Stimulated activated CD4-positive, alpha-beta T cell treated with anti-CD3 and anti-CD28 coated beads, Interleukin-15, amount 100 ng/mL, for 24 hours (primary cell): ENCODE data around the gene DISP3.

Source experiments
- DNase-seq: peaks from one replicate; pipeline ENCODE4 v3.0.0-alpha.2; 2020

Gene DISP3

GRCh38 chr1:11516961-11517635 lies 38.1 kb downstream of the DISP3 start:
- no peak for DNase-seq

DNA sequence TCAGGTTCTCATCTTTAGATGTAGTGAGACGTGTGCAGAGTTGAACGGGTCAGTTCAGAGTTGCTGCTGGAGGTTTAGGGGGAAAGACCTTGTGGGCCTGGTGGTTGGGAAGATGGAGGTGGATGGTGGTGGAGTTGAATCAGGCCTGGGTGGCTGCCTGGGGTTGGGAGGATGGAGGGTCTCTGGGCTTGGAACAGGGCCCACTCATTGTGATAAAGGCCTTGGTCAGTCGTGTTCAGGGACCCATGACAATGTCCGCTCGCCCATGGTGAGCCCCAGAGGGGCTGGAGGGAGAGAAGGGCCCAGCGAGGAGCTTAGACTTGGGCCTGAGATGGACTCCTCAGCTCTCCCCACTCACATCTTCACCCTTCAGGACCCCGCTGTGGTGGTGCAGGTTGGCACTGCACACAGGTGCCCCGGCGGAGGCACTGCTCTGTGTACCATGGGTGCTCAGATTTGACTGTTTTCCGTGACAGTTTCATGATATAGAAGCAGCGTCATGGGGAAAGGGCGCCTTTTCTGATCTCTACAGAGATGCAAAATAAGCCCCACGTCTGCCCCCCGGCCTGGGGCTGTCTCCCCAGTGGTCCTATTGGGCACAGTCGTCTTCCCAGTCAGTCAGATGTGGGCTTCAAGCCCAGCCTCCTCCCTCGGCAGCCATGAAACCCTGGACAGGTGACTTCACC lies 39.2 kb downstream of the DISP3 start:
- no peak for DNase-seq

DNA sequence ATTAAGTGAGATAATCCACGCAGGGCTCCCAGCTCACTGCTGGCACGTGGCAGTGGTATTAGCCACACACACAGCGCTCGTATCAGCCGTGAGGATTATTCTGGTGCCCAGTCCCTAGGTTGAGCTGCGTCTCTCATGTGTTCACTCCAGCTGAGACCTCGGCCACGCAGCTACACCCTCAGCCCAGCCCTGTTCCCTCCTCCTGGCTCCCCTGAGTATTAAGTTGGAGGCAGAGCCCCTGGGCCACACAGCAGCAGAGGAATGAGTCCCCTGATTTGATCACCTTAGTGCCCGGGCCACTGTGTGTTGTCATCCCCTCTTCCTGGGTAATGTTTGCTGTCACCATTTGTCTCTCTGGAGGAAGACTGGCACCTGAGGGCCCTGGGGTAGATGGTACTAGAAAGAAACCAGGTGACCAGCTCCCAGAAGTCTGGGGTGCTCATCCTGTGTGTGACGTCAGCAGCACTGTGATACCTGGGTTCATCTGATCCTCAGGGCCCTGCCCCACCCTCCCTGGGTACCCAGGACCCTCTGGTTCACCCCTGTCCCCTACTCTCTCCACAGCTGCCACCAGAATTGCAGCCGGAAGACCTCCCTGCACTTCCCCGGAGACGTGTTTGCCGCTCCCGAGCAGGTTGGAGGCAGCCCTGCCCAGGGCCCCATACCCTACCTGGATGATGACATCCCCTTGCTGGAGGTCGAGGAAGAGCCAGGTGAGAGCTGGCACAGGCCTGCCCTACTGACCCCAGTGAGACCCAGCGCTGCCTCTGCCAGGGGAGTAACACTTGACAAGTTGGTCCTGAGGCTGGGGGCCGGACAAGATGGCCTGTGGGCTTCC lies 40.1 kb downstream of the DISP3 start:
- no peak for DNase-seq

GRCh38 chr1:11519629-11520031 lies 40.7 kb downstream of the DISP3 start:
- DNase-seq, result no peak

GRCh38 chr1:11520531-11521233 lies 41.7 kb downstream of the DISP3 start:
- DNase-seq, result no peak

DNA sequence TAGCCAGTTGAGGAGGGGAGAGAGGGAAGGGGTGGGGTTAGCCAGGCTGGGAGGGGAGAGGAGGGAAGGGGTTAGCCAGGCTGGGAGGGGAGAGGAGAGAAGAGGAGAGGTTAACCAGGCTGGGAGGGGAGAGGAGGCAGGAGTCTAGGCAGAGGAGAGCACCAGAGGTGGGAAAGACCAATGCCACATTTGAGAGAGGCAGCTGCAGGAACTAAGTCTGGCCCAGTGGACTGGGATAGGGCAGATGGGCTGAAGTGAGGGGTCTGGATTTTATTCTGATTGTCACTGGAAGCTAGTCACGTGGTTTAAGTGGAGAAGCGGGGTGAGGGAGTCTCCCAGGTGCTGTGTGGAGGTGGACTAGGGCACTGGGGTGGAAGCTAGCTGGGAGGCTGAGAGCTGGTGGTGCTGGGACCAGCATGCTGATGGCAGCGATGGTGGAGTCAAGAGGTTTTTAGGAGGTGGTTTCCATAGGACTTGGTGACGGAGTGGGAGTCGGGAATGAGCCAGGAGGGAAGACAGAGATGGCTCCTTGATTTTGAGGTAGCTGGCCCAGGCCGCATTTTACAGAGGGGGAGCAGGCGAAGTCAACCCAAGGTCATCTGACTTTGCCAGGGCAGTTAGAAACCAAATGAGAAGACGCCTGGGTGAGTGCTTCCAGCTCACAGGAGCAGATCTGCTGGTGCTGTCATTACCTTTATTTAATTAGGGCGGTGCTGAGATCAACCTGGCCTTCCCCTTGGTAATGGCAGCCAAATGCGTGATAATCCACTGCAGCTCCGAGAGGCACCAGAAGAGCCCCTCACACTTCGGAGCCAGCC lies 42.8 kb downstream of the DISP3 start:
- DNase-seq, result no peak

GRCh38 chr1:11522400-11523235 lies 43.7 kb downstream of the DISP3 start:
- DNase-seq, result no peak

DNA sequence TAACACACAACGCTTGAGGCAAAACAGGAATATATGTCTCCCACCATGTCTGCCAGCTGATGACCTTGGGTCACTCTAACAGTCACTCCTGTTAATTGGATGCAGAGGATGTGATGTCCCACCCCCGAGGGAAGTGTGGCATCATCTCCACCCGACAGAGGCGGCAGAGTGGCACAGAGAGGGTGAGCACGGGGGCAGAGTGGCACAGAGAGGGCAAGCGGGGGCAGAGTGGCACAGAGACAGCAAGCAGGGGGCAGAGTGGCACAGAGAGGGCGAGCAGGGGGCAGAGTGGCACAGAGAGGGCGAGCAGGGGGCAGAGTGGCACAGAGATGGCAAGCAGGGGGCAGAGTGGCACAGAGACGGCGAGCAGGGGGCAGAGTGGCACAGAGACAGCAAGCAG lies 44.3 kb downstream of the DISP3 start:
- DNase-seq, result no peak

DNA sequence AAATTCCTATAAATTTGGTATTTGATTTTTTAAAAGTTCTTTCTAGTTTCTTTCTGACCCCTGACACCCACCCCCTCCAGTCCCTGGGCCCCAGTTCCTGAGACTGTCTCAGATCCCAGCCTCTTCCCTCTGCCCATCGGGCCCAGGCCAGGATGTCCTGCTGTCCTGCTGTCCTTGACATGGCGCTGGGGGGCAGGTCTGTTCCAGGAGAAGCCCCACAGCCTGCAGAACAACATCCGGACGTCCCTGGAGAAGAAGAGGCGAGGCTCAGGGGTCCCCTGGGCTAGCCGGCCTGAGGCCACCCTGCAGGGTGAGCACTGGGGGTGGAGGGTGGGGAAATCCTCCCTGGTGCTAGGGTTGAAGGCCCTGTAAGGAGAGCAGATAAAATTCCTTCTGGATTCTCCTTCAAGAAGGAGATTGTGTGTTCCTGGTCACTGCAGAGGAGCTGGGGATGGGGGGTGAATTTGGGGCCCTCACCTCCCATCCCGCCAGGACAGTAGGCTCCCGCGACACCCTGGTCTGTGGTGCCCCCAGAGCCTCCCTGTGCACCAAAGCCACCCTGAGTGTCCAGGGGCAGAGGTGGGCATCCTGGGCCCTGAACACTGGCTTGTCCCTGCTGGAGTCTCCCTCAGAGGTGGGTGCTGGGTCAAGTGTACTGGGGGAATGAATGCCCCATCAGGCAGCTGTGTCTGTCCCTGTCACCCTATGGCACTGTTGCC lies 45.0 kb downstream of the DISP3 start:
- DNase-seq, result no peak

DNA sequence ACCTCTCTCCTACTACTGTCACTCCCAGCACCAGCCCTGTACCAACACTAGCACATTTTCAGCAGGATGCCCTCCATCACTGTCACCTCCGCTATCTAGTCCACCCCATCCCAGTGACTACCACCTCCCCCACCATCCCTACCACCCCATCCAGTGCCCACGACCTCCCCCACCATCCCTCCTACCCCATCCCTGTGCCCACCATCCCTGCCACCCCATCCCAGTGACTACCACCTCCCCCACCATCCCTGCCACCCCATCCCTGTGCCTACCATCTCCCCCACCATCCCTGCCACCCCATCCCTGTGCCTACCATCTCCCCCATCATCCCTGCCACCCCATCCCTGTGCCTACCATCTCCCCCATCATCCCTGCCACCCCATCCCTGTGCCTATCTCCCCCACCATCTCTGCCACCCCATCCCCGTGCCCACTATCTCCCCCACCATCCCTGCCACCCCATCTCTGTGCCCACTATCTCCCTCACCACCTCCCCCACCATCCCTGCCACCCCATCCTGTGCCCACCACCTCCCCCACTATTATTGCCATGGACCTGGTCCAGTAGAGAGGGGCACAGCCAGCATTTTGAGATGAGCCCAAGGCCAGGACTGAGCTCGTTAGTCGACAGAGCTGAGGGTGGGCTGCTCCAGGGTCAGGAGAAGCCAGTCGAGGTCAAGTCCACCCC lies 45.7 kb downstream of the DISP3 start:
- DNase-seq, result no peak

DNA sequence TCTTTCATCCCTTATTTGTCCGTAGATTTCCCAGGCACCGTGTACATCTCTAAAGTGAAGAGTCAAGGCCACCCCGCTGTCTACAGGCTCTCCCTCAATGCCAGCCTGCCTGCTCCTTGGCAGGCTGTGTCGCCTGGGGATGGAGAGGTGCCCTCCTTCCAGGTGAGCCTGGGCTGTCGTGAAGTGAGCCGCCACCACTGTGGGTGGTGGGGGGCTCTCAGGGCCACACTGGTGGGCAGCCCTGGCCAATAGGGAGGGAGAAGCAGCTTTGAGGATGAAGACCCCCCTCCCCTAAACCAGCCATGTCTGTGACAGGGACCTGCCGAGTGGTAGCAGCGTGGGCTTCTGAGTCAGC lies 46.2 kb downstream of the DISP3 start:
- no peak for DNase-seq

DNA sequence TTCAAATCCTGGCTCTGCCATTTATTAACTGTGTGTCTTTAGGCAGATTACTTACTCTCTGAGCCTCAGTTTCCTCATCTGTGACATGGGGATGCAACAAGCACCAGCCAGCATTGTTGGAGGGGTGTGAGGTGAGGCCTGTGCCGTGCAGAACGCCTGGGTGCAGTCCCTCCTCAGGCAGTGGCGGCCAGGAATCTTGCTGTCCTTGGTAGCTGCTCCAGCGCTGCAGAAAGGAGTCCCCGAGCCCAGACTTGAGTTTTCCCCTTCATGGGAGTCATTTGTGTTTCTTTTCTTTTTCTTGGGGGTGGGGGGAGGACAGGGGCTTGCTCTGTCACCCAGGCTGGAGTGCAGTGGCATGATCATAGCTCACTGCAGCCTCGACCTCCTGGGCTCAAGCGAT lies 46.6 kb downstream of the DISP3 start:
- no peak for DNase-seq

GRCh38 chr1:11526071-11526895 lies 47.3 kb downstream of the DISP3 start:
- DNase-seq, result no peak

DNA sequence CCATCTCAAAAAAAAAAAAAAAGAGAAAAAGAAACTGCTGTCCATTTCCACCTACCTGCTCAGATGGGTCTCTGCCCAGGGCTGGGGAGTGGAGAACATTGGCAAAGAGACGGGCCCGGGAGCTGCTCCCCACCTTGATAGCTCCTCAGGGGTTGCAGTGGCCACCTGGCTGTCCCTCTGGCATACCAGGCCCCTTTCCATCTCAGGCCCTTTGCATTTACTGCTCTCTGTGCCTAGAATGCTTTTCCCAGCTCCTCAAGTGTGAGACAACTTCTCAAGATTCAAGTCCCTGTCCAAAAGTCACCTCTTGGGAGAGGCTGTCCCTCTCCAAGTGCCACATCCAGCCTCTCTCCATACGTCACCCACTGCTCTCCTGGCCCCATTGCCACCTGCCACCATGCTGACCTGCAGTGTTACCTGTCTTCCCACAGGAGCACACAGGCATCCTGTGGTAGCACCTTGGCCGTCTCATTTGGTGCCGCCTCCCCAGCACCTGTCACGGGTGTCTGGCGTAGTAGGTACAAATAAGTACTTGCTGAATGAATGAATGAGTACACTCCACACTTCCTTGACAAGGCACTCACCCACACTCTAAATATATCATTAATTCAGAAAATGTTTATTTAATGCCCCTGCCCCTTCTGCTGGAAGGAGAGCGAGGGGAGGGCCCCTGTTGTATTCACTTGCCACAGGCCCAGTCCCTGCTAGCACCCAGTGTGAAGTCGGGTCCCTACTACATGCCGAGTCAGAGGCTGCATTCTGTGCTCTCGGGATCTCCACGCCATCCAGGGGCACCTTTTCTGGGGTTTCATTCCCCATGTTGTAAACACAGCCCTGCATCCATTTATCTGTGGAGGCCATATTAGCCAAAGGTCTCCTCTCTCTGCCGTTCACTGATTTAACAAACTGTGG lies 48.8 kb downstream of the DISP3 start:
- DNase-seq, result no peak

- DNase-seq, result no peak
Observed at GRCh38 chr1:11528611-11529261, 49.8 kb downstream of the DISP3 start.

GRCh38 chr1:11529330-11529729 lies 50.4 kb downstream of the DISP3 start:
- no peak for DNase-seq
